H1 (cell line): ENCODE measurements around the gene ADAM22.

ENCODE experiments used
- CTCF ChIP-seq, 3 experiments: IDR thresholded peaks; 1 replicate in 2 of 3; 2 replicates in 1 of 3; pipeline versions ENCODE4 v1.5.1 to v1.6.1; 2011; ENCODE audit warnings: low read length in 3 of 3, mild to moderate bottlenecking in 3 of 3, inconsistent platforms in 2 of 3, low read depth in 1 of 3, moderate library complexity in 1 of 3; ENCODE audit not compliant: insufficient read depth in 1 of 3; ENCODE audit errors: control extremely low read depth in 1 of 3
- MAFK ChIP-seq: IDR thresholded peaks from 2 replicates; pipeline ENCODE4 v1.6.1; 2012; ENCODE audit warnings: low read depth, mild to moderate bottlenecking, improper control_type of control experiment, low read length
- MAX ChIP-seq: IDR thresholded peaks from 2 replicates; pipeline ENCODE4 v1.6.1; 2012; ENCODE audit warnings: inconsistent platforms
- PHF8 ChIP-seq: fragments of 200-600 bp; sonication (generic); conservative IDR thresholded peaks from 2 replicates; pipeline ENCODE4 v1.7.1; 2012; ENCODE audit warnings: low read depth, mild to moderate bottlenecking, inconsistent platforms, low read length, moderate library complexity
- POLR2A ChIP-seq, 2 experiments: IDR thresholded peaks; 1 replicate in 1 of 2; 2 replicates in 1 of 2; pipeline ENCODE4 v1.6.1; 2011; ENCODE audit warnings: low read depth in 2 of 2, low read length in 2 of 2, mild to moderate bottlenecking in 2 of 2; ENCODE audit errors: control extremely low read depth in 1 of 2
- RFX5 ChIP-seq: IDR thresholded peaks from 2 replicates; pipeline ENCODE4 v1.6.1; 2011; ENCODE audit warnings: low read depth, low read length, improper control_type of control experiment, borderline replicate concordance

- no peak for TF ChIP-seq MAX
- no peak for TF ChIP-seq CTCF (IDR thresholded peaks at IDR 0.05; ENCODE audit: control extremely low read depth in 1 of 3, insufficient read depth in 1 of 3, low read depth in 1 of 3, low read length in 3 of 3)
- TF ChIP-seq POLR2A (IDR thresholded peaks at IDR 0.05; ENCODE audit: control extremely low read depth in 1 of 2, low read depth in 2 of 2, low read length in 2 of 2): no peak
- no peak for TF ChIP-seq MAFK
- no peak for TF ChIP-seq PHF8
- no peak for TF ChIP-seq RFX5
Observed at GRCh38 chr7:88089561-88089960, 155.5 kb downstream of the ADAM22 start.
